Measurements from ENCODE around the gene CACNA2D3. TPM values are rescaled to one million over a fixed set of nuclear protein-coding genes. Genes with fewer than 3 reads are reported as not detected.

CACNA2D3 gene
- total and polyA plus RNA-seq, 7 donors: 2.7 to 13.5 (median 9.0) TPM

GRCh38 chr3:54159917-54160316, 37.6 kb downstream of the CACNA2D3 start:
- H3K27ac ChIP-seq: no peak overlapping the region
- TF ChIP-seq CTCF (IDR thresholded peaks at IDR 0.05): no peak
- peaks cover 6% of the 10 kb centered on the region for H3K4me1 ChIP-seq
- WGBS, 3 donors: 67 to 78% (median 77%) methylated on average over 2 to 3 of the region's 3 CpGs
- H3K27me3 ChIP-seq (ENCODE audit: insufficient read depth in 3 of 3, low read length in 2 of 3): no peaks in the 10 kb centered on the region
- intact Hi-C loops (cut with DNase I): no loop called here
- no peaks in the 10 kb centered on the region for H3K36me3 ChIP-seq (ENCODE audit: insufficient read depth in 1 of 2, low read depth in 1 of 2)
- no peak overlapping the region for H3K4me3 ChIP-seq
- no peak for DNase-seq
- no peaks in the 10 kb centered on the region for H3K9me3 ChIP-seq
- ATAC-seq: peak in 1 of 4 donors; percentile 63

GRCh38 chr3:54163441-54163840, 41.1 kb downstream of the CACNA2D3 start:
- ATAC-seq (no peak), DNase-seq (no peak)
- no peaks in the 10 kb centered on the region for H3K27me3 ChIP-seq (ENCODE audit: insufficient read depth in 3 of 3, low read length in 2 of 3)
- H3K27ac ChIP-seq: no peak overlapping the region
- no peaks in the 10 kb centered on the region for H3K9me3 ChIP-seq
- no peaks in the 10 kb centered on the region for H3K36me3 ChIP-seq (ENCODE audit: insufficient read depth in 1 of 2, low read depth in 1 of 2)
- no peak for TF ChIP-seq CTCF (IDR thresholded peaks at IDR 0.05)
- H3K4me1 ChIP-seq: peaks cover 8% of the 10 kb centered on the region
- H3K4me3 ChIP-seq: no peak overlapping the region
- 88 to 93% (median 93%) methylated on average over 9 of the region's 9 CpGs for WGBS, 3 donors
- intact Hi-C loops (cut with DNase I): no loop called here

GRCh38 chr3:54164192-54164975, 42.0 kb downstream of the CACNA2D3 start:
- DNase-seq: no peak
- 72 to 79% (median 76%) methylated on average over 10 of the region's 10 CpGs for WGBS, 3 donors
- no peaks in the 10 kb centered on the region for H3K27me3 ChIP-seq (ENCODE audit: insufficient read depth in 3 of 3, low read length in 2 of 3)
- ATAC-seq: no peak
- H3K4me1 ChIP-seq: peaks cover 7% of the 10 kb centered on the region
- no peaks in the 10 kb centered on the region for H3K36me3 ChIP-seq (ENCODE audit: insufficient read depth in 1 of 2, low read depth in 1 of 2)
- H3K27ac ChIP-seq: no peak overlapping the region
- TF ChIP-seq CTCF (IDR thresholded peaks at IDR 0.05): no peak
- intact Hi-C loops (cut with DNase I): no loop called here
- no peak overlapping the region for H3K4me3 ChIP-seq
- no peaks in the 10 kb centered on the region for H3K9me3 ChIP-seq

- no peak overlapping the region for H3K27ac ChIP-seq
- 4 to 30% (median 18%) methylated on average over 2 of the region's 2 CpGs for WGBS, 3 donors
- no peak for TF ChIP-seq CTCF (IDR thresholded peaks at IDR 0.05)
- ATAC-seq (peak; percentile 58 to 85 (median 69)), DNase-seq (no peak)
- intact Hi-C loops (cut with DNase I): no loop called here
- H3K4me1 ChIP-seq: peaks cover 13% of the 10 kb centered on the region
- no peak overlapping the region for H3K4me3 ChIP-seq
- no peaks in the 10 kb centered on the region for H3K36me3 ChIP-seq (ENCODE audit: insufficient read depth in 1 of 2, low read depth in 1 of 2)
- no peaks in the 10 kb centered on the region for H3K27me3 ChIP-seq (ENCODE audit: insufficient read depth in 3 of 3, low read length in 2 of 3)
- H3K9me3 ChIP-seq: no peaks in the 10 kb centered on the region
Observed at GRCh38 chr3:54165865-54166264, 43.5 kb downstream of the CACNA2D3 start.

- ATAC-seq (no peak), DNase-seq (no peak)
- intact Hi-C loops (cut with DNase I): no loop called here
- no peaks in the 10 kb centered on the region for H3K27me3 ChIP-seq (ENCODE audit: insufficient read depth in 3 of 3, low read length in 2 of 3)
- TF ChIP-seq CTCF (IDR thresholded peaks at IDR 0.05): no peak
- no peak overlapping the region for H3K27ac ChIP-seq
- no peak overlapping the region for H3K4me3 ChIP-seq
- H3K4me1 ChIP-seq: peaks cover 13% of the 10 kb centered on the region
- WGBS, 3 donors: 70 to 91% (median 84%) methylated on average over 1 of the region's 1 CpG
- no peaks in the 10 kb centered on the region for H3K9me3 ChIP-seq
- no peaks in the 10 kb centered on the region for H3K36me3 ChIP-seq (ENCODE audit: insufficient read depth in 1 of 2, low read depth in 1 of 2)
Observed at GRCh38 chr3:54167999-54168398, 45.6 kb downstream of the CACNA2D3 start.

Measured in psoas muscle (tissue), 8 donors.